ENCODE results near the gene CXCL10. TPM values are rescaled to one million over a fixed set of nuclear protein-coding genes. Genes with fewer than 3 reads are reported as not detected.

Gene CXCL10
- total RNA-seq, 4 donors from 2014 or later: 0.97 TPM; not detected in 3

DNA sequence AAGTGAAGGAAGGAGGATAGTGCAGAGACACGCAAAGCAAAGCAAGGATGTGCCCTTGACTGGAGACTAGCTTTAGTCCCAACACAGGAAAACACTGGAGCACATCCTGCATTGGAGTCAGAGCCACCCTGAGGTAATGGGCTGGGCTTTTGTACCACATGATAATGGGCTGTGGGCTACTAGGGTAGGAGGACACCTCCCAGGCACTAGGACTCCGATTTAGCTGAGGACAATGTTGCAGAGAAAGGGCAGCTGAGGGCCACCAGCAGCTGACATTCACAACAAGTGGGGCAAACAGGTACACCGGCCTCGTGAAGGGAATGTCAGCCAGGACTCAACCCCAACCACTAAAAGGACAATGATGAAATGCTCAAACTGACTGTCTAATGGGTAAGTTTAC, 42.7 kb downstream of the CXCL10 start:
- TF ChIP-seq POLR2A (IDR thresholded peaks at IDR 0.05): no peak
- TF ChIP-seq CTCF (IDR thresholded peaks at IDR 0.05 in 4 of 5, conservative IDR thresholded peaks at IDR 0.05 in 1 of 5): no peak
- Histone ChIP-seq H3K9me3 (no peaks in the 10 kb centered on the region), H3K36me3 (peaks cover 0 to 52% of the 10 kb centered on the region in 2 donors), H3K4me1 (no peaks in the 10 kb centered on the region), H3K4me3 (no peak overlapping the region), H3K27me3 (no peaks in the 10 kb centered on the region), H3K27ac (no peak overlapping the region)
- in situ Hi-C loops (cut with MboI; ENCODE audit: low sequenced_read_pairs in 4 of 4): no loop called here
- DNase-seq: no peak
- ATAC-seq: no peak
- intact Hi-C loops (cut with DNase I; ENCODE audit: low total_unique reads): no loop called here

- in situ Hi-C loops (cut with MboI; ENCODE audit: low sequenced_read_pairs in 4 of 4): no loop called here
- Histone ChIP-seq H3K4me3 (no peak overlapping the region), H3K9me3 (no peaks in the 10 kb centered on the region), H3K27me3 (no peaks in the 10 kb centered on the region), H3K27ac (no peak overlapping the region), H3K4me1 (no peaks in the 10 kb centered on the region), H3K36me3 (peaks cover 7 to 87% of the 10 kb centered on the region in 2 donors)
- DNase-seq: no peak
- intact Hi-C loops (cut with DNase I; ENCODE audit: low total_unique reads): no loop called here
- ATAC-seq: no peak
- TF ChIP-seq POLR2A (IDR thresholded peaks at IDR 0.05) (no peak), CTCF (IDR thresholded peaks at IDR 0.05 in 4 of 5, conservative IDR thresholded peaks at IDR 0.05 in 1 of 5) (no peak)
Measured at GRCh38 chr4:75976177-75976576, 47.1 kb downstream of the CXCL10 start.

GRCh38 chr4:75973766-75974165, 49.5 kb downstream of the CXCL10 start:
- in situ Hi-C loops (cut with MboI; ENCODE audit: low sequenced_read_pairs in 4 of 4): loop anchor here in 2 of 4 donors (25.0 kb wide), 2 partner anchors 161 to 186 kb away; no protein-coding TSS in a partner anchor
- intact Hi-C loops (cut with DNase I; ENCODE audit: low total_unique reads): no loop called here
- H3K4me1 ChIP-seq: no peaks in the 10 kb centered on the region
- no peaks in the 10 kb centered on the region for H3K9me3 ChIP-seq
- TF ChIP-seq CTCF (IDR thresholded peaks at IDR 0.05 in 4 of 5, conservative IDR thresholded peaks at IDR 0.05 in 1 of 5) (no peak), POLR2A (IDR thresholded peaks at IDR 0.05) (no peak)
- no peaks in the 10 kb centered on the region for H3K27me3 ChIP-seq
- peaks cover 7 to 99% of the 10 kb centered on the region in 2 donors for H3K36me3 ChIP-seq
- no peak for ATAC-seq
- H3K4me3 ChIP-seq: no peak overlapping the region
- DNase-seq: no peak
- H3K27ac ChIP-seq: no peak overlapping the region

Other genes starting within 250 kb of the CXCL10 start
- gene PPEF2, start 121.0 kb downstream of the CXCL10 start, total RNA-seq: under 1 TPM in 1 of 4 donors, not detected in 3; 0.13 TPM
- gene NAAA, start 82.5 kb downstream of the CXCL10 start, total RNA-seq: 10 to 100 TPM; 18.5 to 69.8 (median 42.3) TPM
- gene SDAD1, start 32.6 kb downstream of the CXCL10 start, total RNA-seq: 10 to 100 TPM; 23.5 to 46.0 (median 29.4) TPM
- gene CXCL9, start 16.0 kb downstream of the CXCL10 start, total RNA-seq: 1 to 10 TPM in 1 of 4 donors, under 1 TPM in 2, not detected in 1; 0.40 to 1.6 (median 0.46) TPM
- not detected for gene CXCL11, start 12.6 kb upstream of the CXCL10 start, total RNA-seq
- gene ART3, start 51.2 kb upstream of the CXCL10 start, total RNA-seq: 10 to 100 TPM; 55.2 to 91.0 (median 83.4) TPM
- 10 to 100 TPM; 15.7 to 22.8 (median 20.0) TPM for gene NUP54, start 124.9 kb upstream of the CXCL10 start, total RNA-seq
- 100 to 1,000 TPM in 3 of 4 donors, 10 to 100 TPM in 1; 91.3 to 292 (median 186) TPM for gene SCARB2, start 190.3 kb upstream of the CXCL10 start, total RNA-seq
- gene FAM47E, start 228.2 kb upstream of the CXCL10 start, total RNA-seq: 1 to 10 TPM in 3 of 4 donors, under 1 TPM in 1; 0.56 to 6.8 (median 3.8) TPM